Fibroblast of skin of left quadriceps (primary cell): ENCODE measurements around the gene CAMTA1.
"Not testable (repeated sequence)": the region's sequence is repeated elsewhere in the genome, so short reads cannot be mapped to it uniquely, and the experiment has no call there.

Source experiments
- DNase-seq, 2 experiments: peaks; one replicate each; pipeline ENCODE4 v3.0.0-alpha.2; 2013; ENCODE audit warnings: low read depth in 2 of 2

CAMTA1 gene

DNA sequence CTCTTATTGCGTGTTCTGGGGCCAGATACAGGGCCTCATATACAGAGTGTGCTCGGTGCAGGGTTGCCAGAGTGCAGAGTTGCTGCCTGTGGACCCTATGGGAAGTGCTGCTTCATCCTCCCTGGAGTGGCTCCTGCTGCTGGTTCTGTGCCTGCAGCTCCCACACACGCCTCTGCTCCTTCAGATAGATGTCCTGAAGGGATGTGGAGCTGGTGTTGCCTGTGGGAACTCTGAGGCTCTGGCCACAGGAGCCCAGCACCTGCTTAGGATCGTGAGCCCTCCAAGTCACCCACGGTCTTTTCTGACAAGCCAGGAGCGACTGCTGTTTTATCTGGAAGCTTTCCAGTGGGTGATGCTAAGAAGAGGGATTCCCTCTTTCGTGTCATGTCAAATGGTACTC, 120.5 kb downstream of the CAMTA1 start:
- no peak for DNase-seq

DNA sequence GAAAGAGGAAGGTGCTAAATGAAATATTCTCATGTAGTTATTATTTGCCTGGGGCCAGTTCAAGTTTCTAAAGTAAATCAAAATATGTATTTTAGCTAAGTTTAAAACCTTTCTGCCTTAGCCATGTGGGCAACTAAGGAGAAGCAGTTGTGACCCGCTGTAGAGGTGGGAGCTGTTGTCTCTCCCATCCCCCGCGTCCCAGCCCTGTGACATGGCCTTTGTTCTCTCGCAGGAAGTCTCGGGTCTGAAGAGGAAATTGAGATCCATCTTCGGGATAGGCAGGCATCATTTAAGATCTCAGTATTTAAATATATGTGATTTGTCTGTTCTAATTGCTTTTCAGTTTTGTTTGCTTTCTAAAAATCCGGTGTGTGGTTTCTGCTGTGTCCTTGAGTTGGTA, 121.5 kb downstream of the CAMTA1 start:
- DNase-seq, result no peak

DNA sequence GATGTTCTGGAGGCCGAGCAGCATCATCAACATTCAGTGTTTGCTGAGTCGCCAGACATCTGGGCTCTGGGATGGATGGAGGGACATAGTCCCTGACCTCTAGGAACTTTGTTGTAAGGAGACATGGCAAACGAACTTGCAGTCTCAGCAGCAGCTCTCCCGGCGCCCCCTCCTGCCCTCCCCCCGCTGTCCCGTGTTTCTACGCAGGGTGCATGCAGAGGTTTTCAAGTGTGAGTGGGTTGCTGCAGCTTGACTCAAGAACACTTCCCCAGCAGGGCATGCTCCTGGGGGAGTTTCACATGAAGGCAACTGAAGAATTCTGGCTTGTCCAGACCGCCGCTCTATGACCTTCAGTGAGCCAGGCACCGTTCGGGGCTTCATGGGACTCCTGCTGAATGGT, 121.9 kb downstream of the CAMTA1 start:
- DNase-seq, result no peak

DNA sequence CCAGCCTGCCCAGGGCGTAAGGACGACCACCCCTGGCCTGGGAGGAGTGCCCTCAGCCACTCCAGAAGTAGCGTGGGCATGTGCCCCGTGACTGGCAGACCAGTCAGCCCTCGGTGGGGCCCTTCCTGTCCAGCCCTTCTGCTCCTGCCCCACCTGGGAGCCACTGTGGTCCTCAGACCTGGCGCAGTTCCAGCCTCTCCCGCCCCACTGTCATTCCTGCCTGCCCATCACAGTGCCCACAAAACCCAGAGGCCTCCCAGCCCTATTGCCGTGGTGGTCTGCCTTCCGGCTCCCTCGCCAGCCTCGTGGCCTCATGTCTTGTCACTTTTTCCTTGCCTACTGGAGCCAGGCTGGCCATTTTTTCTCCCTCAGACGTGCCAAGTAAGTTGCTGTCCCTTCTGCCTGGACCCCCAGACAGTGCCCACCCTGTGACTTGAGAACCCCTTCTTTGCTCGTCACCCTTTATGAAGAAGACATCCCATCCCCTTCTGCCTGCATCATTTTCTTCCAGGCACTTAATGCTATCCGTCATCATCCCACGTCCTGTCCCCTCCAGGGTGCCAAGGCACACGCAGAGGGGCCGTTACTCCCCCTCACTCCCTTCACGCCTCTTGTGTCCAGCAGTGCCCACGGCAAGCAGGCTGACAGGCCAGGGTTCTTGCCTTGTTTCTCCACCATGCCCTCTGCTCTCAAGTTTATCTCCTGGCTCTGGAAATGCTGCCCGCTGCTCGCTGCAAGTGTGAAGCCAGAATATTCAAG, 122.6 kb downstream of the CAMTA1 start:
- no peak for DNase-seq

DNA sequence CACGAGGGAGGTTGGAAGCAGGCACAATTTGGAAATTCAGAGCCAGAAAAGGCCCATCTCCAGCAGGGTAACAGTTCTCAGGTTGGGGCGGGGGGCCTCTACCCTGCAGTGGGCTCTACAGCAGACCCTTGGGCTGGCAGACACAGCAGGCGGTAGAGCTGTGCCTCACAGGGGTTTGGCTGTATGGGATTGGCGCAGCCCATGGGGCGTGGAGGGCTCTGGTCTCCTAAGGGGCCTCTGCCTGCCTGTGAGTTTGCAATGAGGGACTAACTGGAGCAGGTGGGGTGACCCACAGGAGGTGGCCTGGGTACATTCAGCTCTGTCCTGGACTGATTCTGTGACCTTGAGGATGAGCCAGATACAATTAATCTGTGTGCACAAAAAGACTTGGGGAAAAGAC, 124.1 kb downstream of the CAMTA1 start:
- DNase-seq, result no peak

DNA sequence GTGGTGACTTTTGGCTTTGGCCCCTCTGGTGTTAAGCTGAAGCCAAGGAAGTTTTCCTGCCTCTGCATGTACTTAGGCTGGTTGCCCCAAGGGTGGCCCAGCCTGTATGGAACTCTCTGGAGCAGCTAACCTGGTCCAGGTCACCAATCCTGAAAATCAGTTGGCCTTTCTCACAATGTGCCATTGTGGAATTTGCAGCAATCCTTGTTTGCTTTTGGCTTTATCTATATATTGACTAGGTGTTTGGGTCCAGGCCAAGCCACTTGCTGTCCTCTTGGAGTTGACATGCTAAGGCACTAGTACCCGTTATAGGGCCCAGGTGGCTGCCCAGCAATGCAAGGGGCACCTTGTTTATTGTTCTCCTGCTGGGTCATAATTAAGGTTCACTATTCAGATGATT, 124.6 kb downstream of the CAMTA1 start:
- no peak for DNase-seq

DNA sequence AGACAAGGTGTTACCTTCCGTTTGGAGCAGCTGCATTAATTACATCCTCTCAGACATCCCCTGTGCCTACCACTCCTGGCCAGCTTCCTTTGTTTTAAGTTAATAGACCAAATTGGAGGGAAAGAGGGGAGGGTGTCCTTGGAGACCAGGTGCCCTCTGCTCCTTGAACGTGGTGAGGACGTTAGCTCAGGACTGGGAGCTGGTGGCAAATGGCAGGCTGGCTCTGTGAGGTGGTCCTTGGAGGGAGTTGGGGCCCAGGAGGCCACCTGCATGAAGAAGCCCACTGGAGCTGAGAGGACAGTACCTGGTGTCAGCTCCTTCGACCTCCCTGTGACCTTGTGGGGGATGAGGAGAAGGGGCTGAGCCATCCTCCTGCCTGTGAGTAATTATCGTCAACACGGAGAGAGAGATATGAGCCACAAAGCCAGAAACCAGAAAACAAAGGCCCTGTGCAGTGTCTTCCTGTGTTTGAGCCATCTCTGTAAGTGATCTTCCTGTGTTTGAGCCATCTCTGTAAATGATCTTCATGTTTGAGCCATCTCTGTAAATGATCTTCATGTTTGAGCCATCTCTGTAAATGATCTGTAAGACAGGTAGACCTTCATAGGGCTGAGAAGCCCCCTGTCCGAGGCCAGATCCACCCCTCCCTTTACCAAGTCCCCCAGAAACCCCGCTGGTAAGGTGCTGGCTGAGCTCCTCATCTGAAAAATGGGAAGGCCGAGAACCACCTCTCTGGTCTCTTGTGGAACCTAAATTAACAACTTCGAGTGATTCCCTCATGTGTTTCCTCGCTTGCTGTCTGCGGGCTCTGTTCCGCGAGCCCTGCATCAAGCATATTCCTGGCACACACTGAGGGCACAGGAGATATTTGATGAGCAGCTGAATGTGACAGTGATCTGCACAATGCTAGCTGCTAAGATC, 126.0 kb downstream of the CAMTA1 start:
- DNase-seq, result no peak

DNA sequence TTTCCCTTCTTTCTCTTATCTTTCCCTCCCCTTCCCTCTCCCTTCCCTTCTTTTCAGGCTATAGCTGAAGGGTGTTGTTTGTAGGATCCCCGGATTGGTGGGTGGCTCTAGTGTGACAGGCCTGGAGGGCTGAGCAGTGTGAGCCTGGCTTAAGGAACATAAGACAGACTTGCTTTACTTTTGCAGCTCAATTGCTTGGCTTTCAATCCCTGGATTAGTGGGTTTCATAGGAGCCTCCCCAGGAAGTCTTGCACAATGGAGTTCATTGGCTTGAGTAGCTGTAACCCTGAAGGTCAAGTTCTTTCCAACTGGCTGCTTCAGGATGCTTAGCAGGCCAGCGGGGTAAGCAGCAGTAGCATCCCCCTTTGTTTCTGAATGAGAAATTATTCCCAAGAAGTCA, 126.7 kb downstream of the CAMTA1 start:
- no peak for DNase-seq

DNA sequence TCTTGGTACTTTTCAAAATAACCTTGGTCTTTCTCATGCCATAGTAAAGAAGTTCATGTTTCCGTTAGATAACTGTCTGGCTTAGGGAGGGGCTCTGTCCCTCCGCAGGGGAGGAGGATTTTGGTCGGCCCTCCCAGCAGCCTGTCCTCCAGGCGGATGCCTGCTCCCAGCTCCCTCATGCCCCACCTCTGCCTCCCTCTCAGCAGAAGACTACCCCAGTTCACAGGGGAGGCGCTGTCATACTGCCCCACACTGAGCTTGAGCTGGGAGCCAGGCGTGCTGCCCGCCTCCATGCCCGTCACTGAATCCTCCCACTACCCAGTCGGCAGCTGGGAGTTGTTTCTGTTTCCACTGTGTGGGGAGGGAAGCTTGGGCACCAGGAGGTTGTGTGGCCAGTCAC, 127.3 kb downstream of the CAMTA1 start:
- no peak for DNase-seq

DNA sequence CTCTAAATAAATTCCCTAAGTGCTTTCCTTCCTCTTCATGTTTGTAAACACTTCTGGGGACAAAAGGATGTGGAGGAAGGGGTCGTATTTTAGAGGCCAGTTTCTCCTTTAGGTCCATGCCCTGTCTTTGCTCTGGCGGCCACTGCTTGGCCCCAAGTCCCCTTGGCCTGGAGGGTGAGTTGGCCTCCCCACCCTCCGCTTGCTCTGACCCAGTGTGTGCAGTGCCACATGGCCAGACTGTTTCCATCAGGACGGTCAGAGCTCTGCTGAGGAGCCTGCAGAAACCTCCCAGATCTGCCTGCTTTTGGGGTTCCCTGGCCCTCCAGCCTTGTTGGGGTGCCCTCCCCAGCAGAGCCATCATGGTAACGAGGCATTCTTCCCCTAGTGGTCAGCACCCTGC, 127.8 kb downstream of the CAMTA1 start:
- DNase-seq, result no peak

DNA sequence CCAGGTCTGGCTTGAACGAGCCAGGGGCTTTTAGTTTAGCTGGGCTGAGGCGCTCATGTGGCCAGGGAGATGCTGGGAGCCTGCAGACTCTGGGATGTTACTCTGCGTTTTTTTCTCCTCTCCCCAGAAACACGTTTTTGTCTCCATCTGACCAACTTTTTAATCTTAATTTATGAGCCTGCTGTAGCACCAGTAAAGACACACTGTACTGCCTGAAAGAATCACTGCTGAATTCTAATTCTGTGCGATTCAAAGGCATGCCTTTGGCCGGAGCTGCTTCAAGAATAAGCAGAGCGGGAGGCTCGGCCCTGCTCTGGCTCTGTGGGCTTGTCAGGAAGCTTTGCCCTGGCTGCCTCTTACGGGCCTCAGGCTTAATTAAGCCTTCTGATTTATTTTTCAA, 129.5 kb downstream of the CAMTA1 start:
- DNase-seq, result no peak

DNA sequence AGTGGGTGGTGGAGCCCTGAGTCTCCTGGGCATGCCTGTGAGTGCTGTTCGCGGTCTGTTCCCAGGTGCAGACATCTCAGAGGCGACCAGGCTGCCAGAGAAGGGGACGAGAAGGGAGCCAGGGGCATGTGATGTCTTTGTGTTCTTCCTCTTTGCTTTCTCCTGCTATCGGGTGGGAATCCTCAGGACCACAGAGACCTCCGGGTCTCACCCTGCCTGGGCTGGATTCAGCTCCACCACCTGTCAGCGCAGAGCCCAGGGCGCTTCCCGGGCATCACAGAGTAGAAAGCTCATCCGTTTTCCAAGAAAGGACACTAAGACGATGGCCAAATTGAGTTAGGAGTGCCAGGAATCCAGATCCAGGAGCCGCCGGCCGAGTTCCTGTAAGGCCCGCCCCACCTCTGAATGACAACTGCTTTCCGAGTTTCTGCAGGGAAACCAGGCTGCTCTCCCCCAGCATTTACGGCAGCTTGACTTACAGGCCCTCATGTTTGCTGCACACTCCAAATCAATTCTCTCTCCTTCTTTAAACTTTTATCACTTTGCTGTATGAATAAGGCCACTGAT, 130.8 kb downstream of the CAMTA1 start:
- no peak for DNase-seq

DNA sequence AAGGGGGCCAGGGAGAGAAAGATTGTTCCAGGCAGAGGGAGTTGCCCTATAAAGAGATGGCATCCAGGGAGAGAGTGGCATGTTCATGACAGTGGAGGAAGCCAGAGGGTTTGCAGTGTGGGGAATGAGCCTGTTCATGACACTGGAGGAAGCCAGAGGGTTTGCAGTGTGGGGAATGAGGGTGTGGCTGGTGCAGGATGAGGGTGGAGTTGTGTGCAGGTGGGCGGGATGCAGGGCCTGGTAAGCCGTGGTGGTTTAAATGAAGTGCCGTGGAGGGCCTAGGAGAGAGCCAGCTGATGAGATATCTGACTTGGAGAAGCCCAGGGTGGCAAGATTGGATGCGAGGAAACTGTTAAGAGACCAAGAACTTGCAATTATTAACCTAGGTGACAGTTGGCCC, 131.8 kb downstream of the CAMTA1 start:
- DNase-seq, result no peak

DNA sequence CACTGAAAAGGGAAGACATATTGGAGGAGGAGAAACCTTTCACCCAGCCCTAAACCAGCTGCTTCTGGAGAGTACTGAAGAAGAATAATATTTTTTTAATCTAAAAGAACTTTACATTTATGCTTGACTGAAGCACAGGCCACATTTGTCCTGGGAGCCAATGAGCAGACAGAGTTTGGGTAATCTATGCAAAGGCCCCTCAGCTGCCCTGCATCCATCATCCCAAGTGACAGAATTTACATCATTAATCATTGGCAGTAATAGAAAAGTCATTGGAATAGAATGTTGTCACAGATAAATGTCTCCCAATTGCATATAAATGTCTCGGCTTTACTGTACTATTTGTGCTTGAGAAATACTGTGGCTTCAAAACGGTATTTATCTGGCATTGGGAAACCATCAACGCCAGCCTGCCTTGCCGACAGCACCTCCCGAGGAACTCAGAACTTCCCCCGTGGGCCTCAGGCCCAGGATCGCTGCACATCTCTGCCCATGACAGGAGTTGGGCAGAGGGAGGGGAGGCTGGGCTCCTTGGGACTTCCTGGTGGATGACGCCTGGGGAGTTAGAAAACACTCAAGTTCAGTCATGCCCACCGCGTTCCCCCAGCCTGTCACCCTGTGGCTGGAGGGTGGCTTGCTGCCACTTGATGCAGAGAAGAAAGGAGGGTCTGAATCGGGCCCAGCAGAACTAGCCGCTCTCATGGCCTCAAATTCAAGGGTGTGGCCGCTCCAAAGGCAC, 133.1 kb downstream of the CAMTA1 start:
- DNase-seq, result peak; percentile 26 to 34

DNA sequence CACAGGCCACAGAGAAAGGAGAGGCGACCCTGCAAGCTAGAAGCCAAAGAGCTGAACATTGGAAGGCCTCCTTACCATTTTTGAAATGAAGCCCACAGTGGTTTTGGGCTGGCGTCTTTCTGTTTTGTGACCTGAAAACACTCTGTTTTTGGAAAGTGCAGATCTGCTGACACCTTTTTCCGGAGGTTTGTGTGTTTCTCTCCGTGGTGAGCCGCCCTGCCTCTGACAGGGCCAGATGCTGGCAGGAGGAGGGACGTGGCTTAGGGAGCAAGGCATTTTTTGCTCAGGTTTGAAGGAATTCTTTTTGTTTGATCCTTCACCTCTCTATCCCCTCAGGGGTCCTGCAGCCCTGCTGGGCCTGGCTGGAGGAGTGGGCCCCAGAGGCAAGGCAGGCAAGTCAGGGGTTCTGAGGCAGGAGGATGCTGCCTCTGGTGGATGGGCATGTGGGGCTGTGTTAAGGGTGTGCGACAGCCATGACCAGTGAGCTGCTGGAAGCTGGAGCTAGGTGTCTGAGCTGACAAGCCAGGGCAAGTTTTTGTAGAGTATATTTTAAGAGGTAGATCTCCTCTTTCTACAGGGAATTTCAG, 133.8 kb downstream of the CAMTA1 start:
- no peak for DNase-seq

DNA sequence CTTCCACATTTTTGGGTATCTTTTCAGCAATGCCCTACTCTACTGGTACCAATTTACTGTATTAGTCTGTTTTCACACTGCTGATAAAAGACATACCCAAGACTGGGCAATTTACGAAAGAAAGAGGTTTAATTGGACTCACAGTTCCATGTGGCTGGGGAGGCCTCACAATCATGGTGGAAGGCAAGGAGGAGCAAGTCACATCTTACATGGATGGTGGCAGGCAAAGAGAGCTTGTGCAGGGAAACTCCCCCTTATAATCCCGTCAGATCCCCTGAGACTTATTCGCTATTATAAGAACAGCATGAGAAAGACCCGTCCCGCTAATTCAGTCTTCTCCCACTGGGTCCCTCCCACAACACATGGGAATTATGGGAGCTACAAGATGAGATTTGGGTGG, 136.3 kb downstream of the CAMTA1 start:
- DNase-seq, result not testable (repeated sequence)

DNA sequence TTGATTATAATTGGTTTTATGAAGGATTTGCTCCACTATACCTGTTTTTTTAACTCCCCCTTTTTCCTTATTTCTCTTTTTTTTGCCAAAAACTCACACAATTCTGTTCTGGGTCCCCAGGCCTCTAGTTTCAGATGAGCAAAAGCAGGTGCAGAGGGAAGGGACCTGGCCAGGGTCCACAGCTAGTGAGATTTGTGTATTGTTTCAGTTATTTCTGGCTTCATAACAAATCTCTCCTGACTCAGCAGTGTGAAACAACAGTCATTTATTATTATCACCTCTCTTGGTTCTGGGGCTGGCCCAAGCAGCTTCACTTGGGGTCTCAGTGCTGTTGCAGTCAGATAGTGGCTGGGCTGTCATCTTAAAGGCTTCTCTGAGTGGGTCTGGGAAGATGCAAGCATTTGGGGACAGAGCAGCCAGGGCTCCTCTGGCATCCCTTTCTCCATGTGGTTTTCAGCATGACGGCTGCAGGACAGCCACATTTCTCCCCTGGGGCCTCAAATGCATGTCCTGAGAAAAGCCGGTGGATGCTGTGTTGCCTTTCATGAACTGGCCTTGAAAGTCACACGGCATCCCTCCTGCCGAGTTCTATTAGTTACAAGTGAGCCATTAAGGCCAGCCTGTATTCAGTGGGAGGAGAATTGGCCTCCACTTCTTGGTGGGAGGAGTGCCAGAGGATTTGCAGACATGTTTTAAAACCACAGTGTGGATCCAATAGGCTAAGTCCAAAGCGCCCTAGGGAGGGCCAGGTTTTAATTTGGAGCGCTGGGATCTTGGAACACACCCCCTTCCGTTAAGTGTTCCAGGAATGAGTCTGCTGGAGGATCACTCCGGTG, 137.1 kb downstream of the CAMTA1 start:
- peak; percentile 74 to 78 for DNase-seq

DNA sequence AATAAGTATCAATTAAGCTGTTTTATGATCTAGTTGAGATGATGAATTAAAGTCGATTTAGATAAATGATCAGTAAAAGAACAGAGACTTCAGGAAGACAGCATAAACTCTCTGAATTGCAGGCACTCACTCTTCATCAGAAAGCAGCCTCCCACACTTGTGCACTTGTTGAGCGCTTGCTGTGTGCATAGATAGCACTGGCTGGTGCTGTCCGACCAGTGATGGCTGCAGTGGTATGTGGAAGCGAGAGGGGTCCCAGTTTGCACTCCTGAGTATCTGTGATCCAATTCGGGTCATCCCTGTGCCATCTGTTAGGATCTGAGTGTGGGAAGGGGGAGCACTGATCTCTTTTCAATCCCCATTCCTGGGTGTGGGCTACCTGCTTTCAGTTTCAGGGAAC, 137.8 kb downstream of the CAMTA1 start:
- no peak for DNase-seq

DNA sequence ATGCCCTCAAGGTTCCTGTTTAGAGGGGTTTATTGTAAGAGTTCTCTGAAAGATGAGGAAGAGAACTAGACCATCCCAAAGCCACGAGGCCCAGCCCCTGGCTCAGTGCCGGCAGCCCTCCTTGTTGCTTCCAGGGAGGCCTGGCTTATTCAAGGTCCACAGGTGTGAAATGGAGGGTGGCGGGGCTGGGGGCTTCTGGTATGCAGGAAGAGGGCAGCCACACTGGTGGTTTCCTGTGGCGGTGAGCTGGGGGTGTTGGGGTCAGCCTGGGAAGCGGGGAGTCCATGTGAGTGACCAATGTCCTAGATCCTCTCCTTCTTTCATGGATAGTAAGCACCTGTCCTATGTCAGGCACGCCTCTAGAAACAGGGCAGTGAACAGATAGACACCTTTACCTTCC, 138.2 kb downstream of the CAMTA1 start:
- no peak for DNase-seq

DNA sequence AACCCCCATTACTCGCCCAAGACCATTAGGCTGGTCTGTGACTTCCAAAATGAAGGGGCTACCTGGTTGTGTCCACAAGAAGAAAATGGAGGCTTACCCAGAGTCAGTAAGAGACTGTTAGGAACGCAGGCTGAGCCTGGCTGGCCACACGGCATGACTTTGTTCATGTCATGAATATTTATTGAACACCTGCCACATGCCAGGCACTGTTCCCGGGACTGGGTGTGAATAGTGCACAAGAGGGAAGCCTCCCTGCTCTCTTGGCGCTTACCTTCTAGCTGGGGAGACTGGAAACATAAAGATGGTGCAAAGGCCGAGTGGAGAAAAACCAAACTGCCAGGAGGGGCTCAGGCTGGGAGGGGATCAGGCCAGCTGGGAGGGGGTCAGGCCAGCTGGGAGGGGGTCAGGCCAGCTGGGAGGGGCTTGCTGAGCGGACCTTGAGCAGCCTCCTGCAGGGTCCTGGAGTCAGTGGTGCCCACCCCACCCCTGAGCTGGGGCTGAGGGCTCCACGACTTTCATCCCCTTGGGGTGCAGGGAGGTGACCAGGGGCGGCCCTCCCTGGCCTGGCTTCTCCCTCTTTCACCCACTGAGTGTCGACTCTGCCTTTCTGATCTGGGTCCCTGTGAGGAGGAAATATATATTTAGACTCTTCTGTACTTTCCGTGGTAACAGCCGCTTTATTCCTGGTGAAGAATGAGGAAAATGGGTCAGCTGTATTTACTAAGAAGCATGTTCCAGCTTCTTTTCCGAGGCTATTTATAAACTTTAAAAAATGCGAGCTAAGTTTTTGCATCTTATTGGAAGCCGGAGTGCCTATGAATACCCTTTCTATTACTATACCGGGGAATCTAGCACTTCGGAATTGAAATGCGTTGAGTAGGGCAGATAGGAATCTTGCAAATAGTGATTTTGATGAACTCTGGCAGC, 139.0 kb downstream of the CAMTA1 start:
- DNase-seq, result no peak
